Ovary (tissue), 9 donors: ENCODE measurements around the gene KRTAP1-4. TPM values are rescaled to one million over a fixed set of nuclear protein-coding genes. Genes with fewer than 3 reads are reported as not detected.

Experiments used
- DNase-seq, 5 donors: peaks; one replicate each; pipeline ENCODE4 v3.0.0-alpha.2; 2019 to 2020
- H3K27ac ChIP-seq, 2 donors: fragments of 200-600 bp; one replicate each; pipeline versions ENCODE4 v1.5.1 to v1.8.0; 2019 to 2022
- H3K27me3 ChIP-seq: fragments of 200-600 bp; one replicate; pipeline ENCODE4 v1.8.0; 2022
- H3K36me3 ChIP-seq: fragments of 200-600 bp; sonication (generic); one replicate; pipeline ENCODE4 v1.5.1; 2019
- H3K4me1 ChIP-seq: one replicate; pipeline ENCODE4 v1.8.1; 2013; ENCODE audit warnings: mild to moderate bottlenecking, moderate library complexity; ENCODE audit not compliant: insufficient read depth
- H3K4me3 ChIP-seq: fragments of 200-600 bp; sonication (generic); one replicate; pipeline ENCODE4 v1.5.1; 2017
- H3K9me3 ChIP-seq, 2 donors: fragments of 200-600 bp in 1 of 2; sonication (generic) in 1 of 2; one replicate each; pipeline versions ENCODE4 v1.5.1 to v1.8.1; 2013 to 2019; ENCODE audit warnings: mild to moderate bottlenecking in 1 of 2, moderate library complexity in 1 of 2
- EP300 ChIP-seq: sonication (generic); formaldehyde crosslinking; IDR thresholded peaks from one replicate; pipeline ENCODE4 v1.6.1; 2017; ENCODE audit warnings: antibody characterized with exemption
- POLR2A ChIP-seq: fragments of 450-650 bp; IDR thresholded peaks from one replicate; pipeline ENCODE4 v1.6.1; 2017; ENCODE audit warnings: antibody characterized with exemption, mild to moderate bottlenecking, moderate library complexity
- WGBS, 3 donors: extraction: QIAGEN DNeasy Blood & Tissue Kit in 1 of 3; methylation state at CpG; one replicate each; pipeline versions ENCODE4 v1.1.5 to v1.1.7; 2013 to 2017; 5-methylcytosine and 5-hydroxymethylcytosine counted together
- intact Hi-C, 4 donors: fragments of 100-400 bp; cut with DNase I; formaldehyde crosslinking; loops; one replicate each; pipeline versions ENCODE4 v1.11.0 to v1.15.1; 2022 to 2023
- polyA plus RNA-seq, 2 donors: library from polyadenylated mRNA; stranded (reverse); fragments of 200-250 nt in 1 of 2; fragments of 350-450 nt in 1 of 2; fragmentation: Illumina TruSeq in 1 of 2; extraction: RNeasy Lipid Tissue Mini Kit (QIAGEN cat#74804) in 1 of 2; gene quantifications; one replicate each; pipeline ENCODE4 v1.2.3, GENCODE V29; 2013 to 2014
- total RNA-seq, 7 donors: library from RNA; depleted of rRNA in 2 of 7; stranded (reverse); fragments of >200 nt in 2 of 7; fragmentation: NEBNext Ultra II Directional in 3 of 7; extraction: Animal tissue kit (Norgen Biotek cat#: 25700) in 3 of 7; gene quantifications; one replicate each; pipeline versions ENCODE4 v1.1.0 to v1.2.4, GENCODE V29; 2016 to 2023
- TF ChIP-seq, protein P1 (sequence below), 3 donors: fragments of 450-650 bp in 2 of 3; fragments of 200-600 bp in 1 of 3; IDR thresholded peaks; one replicate each; pipeline versions ENCODE4 v1.5.1 to v1.8.0; 2016 to 2022; ENCODE audit warnings: antibody characterized with exemption in 3 of 3, mild to moderate bottlenecking in 1 of 3
- donor health status: DM: no; HTN: no; CAD: no; lungs with moderate emphysema.
- donor health status: DM: no; HTN: no; CAD: no.
- donor health status: Bipolar disorder and iron deficiency.
- donor health status: DM: yes; HTN: yes; CAD: no.
- donor health status: DM: no; HTN: no; CAD: no.
- donor health status: DM: yes; HTN: yes; CAD: no.

Gene KRTAP1-4
- total and polyA plus RNA-seq, 9 donors, result not detected

DNA sequence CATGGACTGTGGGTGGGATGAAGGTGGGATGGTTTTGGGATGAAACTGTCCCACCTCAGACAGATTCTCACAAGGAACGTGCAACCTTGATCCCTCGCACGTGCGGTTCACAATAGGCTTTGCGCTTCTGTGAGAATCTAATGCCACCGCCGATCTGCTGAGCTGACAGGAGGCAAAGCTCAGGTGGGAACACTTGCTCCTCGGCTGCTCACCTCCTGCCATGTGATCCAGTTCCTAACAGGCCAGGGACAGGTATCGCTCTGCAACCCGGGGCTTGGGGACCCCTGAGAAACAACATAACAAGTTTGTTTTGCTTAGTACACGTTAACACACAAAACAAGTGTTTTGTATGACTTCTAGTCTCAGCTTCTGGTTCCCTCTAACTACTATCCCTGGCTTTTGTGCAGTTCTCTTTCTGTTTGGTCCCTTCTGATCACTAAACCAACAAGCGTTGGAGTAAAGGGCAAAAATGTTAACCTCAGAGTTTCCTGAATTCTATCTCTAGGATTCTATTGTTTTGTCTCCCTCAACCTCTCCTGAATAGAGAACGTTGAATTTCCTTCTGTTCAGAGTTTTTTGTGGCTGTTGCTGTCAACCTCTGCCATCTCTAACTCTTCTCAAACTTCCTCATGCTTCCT is 13.3 kb downstream of the KRTAP1-4 start:
- Histone ChIP-seq H3K36me3 (no peaks in the 10 kb centered on the region), H3K9me3 (no peaks in the 10 kb centered on the region), H3K27ac (no peak overlapping the region), H3K27me3 (no peaks in the 10 kb centered on the region), H3K4me1 (no peaks in the 10 kb centered on the region), H3K4me3 (no peak overlapping the region)
- intact Hi-C loops, result no loop called here
- DNase-seq, result no peak
- TF ChIP-seq POLR2A (no peak), EP300 (no peak)
- TF ChIP-seq, protein P1, sequence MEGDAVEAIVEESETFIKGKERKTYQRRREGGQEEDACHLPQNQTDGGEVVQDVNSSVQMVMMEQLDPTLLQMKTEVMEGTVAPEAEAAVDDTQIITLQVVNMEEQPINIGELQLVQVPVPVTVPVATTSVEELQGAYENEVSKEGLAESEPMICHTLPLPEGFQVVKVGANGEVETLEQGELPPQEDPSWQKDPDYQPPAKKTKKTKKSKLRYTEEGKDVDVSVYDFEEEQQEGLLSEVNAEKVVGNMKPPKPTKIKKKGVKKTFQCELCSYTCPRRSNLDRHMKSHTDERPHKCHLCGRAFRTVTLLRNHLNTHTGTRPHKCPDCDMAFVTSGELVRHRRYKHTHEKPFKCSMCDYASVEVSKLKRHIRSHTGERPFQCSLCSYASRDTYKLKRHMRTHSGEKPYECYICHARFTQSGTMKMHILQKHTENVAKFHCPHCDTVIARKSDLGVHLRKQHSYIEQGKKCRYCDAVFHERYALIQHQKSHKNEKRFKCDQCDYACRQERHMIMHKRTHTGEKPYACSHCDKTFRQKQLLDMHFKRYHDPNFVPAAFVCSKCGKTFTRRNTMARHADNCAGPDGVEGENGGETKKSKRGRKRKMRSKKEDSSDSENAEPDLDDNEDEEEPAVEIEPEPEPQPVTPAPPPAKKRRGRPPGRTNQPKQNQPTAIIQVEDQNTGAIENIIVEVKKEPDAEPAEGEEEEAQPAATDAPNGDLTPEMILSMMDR (IDR thresholded peaks at IDR 0.05), result no peak
- 82 to 86% (median 84%) methylated on average over 13 of the region's 13 CpGs for WGBS, 3 donors

DNA sequence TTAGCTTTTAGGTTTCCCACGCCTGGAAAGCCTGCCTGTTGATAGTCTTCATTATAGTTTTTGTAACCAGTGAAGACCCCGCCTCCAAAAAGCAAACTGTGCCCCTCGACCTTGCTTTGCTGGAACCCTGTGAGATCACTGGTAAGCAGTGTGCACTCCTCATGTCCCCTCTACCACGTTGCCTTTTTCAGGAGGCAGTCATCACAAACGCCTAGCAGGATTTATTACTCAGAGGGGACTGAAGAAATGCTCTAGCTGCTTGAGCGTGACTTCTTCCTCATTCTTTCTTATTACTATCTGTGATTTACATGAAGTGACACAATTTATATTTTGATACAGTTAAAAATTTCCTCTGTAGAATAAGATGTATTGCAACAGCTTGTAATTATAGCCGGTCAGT is 14.5 kb downstream of the KRTAP1-4 start:
- TF ChIP-seq EP300 (no peak), POLR2A (no peak)
- TF ChIP-seq, protein P1 (IDR thresholded peaks at IDR 0.05), result no peak
- 62 to 70% (median 70%) methylated on average over 7 of the region's 7 CpGs for WGBS, 3 donors
- Histone ChIP-seq H3K9me3 (no peaks in the 10 kb centered on the region), H3K4me3 (no peak overlapping the region), H3K36me3 (no peaks in the 10 kb centered on the region), H3K27me3 (no peaks in the 10 kb centered on the region), H3K27ac (no peak overlapping the region), H3K4me1 (no peaks in the 10 kb centered on the region)
- intact Hi-C loops, result no loop called here
- no peak for DNase-seq

DNA sequence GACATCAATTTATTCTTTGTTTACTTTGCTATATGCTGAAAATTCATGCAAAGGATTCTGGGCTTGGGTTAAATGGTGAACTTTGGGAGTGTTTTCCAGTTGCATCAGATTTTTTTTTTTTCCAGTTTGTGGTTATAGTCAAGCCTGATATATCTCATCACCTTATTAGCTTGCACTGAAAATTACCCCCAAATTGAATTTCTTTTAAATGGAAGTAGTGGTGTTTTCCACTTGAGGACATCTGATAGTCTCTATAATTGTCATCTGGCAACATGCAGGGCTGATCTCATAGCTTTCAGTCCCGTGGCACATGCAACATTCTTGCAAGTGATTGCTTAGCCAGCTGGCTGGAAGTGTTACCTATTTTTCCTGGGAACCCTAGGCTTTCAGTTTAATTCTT is 16.4 kb downstream of the KRTAP1-4 start:
- no peaks in the 10 kb centered on the region for H3K36me3 ChIP-seq
- H3K4me1 ChIP-seq, result no peaks in the 10 kb centered on the region
- H3K4me3 ChIP-seq, result no peak overlapping the region
- WGBS, 3 donors, result 22 to 41% (median 31%) methylated on average over 1 of the region's 1 CpG
- H3K27me3 ChIP-seq, result no peaks in the 10 kb centered on the region
- no peak for DNase-seq
- TF ChIP-seq POLR2A, result no peak
- TF ChIP-seq, protein P1 (IDR thresholded peaks at IDR 0.05), result no peak
- TF ChIP-seq EP300, result no peak
- intact Hi-C loops, result no loop called here
- no peaks in the 10 kb centered on the region for H3K9me3 ChIP-seq
- no peak overlapping the region for H3K27ac ChIP-seq

DNA sequence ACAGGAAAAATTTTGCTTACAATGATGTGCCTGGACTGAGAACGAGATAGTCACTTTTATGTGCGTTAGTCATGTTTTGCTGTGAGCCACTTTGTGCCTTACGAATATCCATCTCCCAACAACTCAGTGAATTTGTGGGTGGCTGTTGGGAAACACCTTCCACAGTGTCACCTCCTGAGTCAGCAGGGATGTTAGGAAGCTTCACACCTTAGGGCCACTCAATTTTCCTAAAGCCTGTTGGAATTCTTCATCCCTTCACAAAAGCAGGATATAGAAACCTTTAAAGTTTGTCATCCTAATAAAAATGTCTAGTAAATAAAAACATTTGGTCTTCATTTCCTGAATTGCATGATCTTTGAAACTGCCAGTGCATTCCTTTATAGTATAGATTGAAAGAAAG is 16.8 kb downstream of the KRTAP1-4 start:
- no peak overlapping the region for H3K4me3 ChIP-seq
- intact Hi-C loops, result no loop called here
- DNase-seq, result no peak
- H3K27ac ChIP-seq, result no peak overlapping the region
- TF ChIP-seq EP300 (no peak), POLR2A (no peak)
- H3K9me3 ChIP-seq, result no peaks in the 10 kb centered on the region
- H3K4me1 ChIP-seq, result no peaks in the 10 kb centered on the region
- H3K27me3 ChIP-seq, result no peaks in the 10 kb centered on the region
- WGBS, 3 donors, result 74 to 85% (median 83%) methylated on average over 3 of the region's 3 CpGs
- no peaks in the 10 kb centered on the region for H3K36me3 ChIP-seq

DNA sequence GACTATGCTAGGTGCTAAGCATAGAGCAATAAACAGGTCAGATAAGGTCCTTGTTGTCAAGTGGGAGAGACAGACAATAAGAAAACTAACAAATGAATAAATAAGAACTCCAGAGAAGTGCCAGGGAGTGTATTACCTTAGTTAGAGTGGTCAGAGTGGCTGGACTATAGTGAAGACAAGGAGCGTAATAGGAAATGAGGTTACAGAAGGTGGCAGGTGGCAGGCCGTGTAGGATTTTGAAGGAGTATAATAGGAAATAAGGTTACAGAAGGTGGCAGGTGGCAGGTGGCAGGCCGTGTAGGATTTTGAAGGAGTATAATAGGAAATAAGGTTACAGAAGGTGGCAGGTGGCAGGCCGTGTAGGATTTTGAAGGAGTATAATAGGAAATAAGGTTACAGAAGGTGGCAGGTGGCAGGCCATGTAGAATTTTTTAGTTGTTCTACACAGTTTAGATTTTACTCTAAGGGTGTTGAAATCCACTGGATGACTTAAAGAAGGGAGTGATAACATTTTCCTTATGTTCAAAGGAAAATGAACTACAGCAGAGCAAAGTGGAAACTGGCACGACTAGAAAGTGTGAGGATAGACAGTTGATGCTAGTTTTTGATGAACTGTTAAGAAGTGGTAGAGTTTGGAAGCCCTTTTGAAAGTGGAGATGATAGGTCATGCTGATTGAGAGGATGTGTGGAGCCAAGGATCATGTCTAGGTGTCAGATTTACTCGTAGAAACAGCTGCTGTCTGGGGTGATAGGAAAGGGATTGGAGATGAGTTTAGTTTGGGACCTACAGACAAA is 17.5 kb downstream of the KRTAP1-4 start:
- Histone ChIP-seq H3K4me1 (no peaks in the 10 kb centered on the region), H3K27ac (no peak overlapping the region), H3K27me3 (no peaks in the 10 kb centered on the region), H3K9me3 (no peaks in the 10 kb centered on the region), H3K4me3 (no peak overlapping the region), H3K36me3 (no peaks in the 10 kb centered on the region)
- TF ChIP-seq POLR2A, result no peak
- TF ChIP-seq EP300, result no peak
- TF ChIP-seq, protein P1 (IDR thresholded peaks at IDR 0.05), result no peak
- no peak for DNase-seq
- 72 to 76% (median 74%) methylated on average over 6 of the region's 6 CpGs for WGBS, 3 donors
- intact Hi-C loops, result no loop called here
